GM19467 (cell line): ENCODE results near the gene SEC61A2.

Source experiments
- ATAC-seq: cut with Tn5 transposase; IDR thresholded peaks from one replicate; pipeline ENCODE4 v1.9.1; 2021; ENCODE audit warnings: mild to moderate bottlenecking, moderate library complexity; ENCODE audit not compliant: unreplicated experiment

Gene SEC61A2

DNA sequence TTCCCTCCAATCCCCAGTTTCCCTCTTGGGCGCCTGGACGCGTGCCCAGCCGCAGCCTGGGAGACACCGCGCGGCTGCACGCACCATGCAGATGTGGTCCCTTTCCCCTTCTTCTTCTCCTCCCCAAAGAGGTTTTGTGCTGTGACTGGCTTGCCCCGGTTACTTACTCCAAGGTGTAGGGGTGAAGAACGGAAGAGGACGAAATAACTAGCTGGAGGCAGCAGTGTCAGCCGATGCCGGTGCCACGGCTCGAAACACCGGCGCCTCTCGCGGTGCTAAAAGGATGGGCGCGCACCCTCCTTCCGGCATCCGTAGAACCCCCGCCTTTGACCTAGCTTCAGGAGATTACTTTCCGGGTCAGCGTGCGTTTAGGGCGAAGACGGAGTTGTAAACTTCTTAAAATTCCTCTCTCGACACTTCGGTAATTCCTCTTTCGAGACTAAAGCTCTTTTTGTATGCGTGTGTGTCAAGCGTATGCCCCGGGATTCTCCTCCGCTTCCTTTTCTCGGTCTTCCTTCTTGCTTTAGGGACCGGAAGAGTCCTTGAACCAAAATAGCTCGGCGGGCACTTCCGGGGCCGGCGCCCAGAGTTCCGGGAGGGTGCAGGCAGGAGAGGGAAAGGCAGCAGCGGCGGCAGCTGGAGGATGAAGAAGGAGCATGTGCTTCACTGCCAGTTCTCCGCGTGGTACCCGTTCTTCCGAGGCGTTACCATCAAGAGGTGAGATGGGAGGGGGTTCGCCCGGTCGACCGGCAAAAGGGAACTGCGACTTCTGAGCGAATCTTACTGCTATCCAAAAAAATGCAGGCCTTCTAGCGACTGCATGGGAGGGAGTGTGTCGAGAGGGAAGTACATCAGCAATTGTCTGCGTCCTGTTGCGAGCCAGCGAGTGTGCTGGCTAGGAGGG is 66.4 kb downstream of the SEC61A2 start, which contains the start of the genes CDC123 and NUDT5:
Gene CDC123, plus strand, starts transcription at position 586 of the 904 bp plus-strand sequence. Its CDS starts 58 bp downstream, at position 644.
Gene NUDT5, minus strand, starts transcription at position 289 of the 904 bp plus-strand sequence. CDS start 9,600 bp downstream, outside the sequence.
- ATAC-seq: peak; percentile 79

DNA sequence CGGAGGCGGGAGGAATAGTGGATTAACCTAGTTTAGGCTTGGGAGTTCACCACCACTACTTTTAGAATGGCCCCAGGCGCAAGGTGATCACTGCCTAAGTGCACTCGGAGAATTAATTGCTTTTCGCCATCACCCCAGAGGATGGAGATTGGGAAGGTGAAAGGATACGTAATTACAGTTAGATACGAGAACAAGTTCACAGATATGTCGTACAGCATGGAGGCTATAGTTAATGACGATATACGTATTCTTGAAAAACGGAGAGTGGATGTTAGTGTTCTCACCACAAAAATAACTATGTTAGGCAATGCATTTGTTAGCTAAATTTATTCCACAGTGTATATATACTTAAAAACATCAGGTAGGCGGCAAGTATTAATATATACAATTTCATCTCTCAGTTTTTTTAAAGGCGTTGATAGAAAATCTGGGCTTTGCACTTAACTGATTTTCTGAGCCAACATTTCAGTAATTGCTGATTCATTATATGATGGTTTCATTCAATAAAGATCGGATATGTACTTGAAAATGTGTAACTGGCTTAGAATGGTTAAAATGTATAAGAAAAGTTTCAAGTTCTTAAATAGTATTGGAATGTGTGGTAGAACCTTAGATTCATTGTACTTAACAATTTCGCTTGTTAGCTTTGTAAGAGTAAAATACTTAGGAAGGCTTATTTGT is 67.2 kb downstream of the SEC61A2 start:
- peak; percentile 6 for ATAC-seq

DNA sequence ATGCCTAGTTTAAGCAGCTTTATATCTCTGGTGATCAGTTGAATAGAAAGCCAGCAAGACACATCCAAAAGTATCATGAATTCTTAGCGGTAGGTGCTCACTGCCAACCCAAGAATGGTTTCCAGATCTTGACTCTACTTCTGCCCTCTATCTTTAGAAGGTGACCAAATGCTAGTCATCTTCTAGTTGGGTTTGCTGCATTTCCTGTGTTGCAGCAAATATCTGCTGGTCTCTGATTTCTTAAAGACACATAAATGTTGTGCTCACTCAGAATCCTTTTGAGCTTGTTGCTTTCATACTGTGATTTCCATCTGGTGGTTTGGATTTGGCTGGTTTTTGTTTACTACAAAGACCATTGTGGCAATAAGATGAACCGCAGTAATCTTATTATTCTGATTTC is 68.7 kb downstream of the SEC61A2 start:
- ATAC-seq: no peak

DNA sequence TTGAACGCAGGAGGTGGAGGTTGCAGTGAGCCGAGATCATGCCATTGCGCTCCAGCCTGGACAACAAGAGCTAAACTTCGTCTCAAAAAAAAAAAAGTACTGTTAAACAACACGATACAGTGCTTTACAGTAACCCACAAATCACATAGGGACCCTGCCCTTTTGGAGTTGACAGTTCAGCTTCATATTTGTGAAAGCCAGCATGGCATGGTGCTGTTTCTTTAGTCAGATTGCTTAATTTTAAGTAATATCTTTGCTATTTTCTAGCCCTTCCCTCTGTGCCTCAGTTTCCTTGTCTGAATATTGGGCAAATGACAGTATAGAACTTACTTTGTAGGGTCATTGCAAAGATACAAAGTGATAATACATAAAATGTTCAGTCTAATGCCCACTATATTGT is 71.4 kb downstream of the SEC61A2 start:
- ATAC-seq: no peak

DNA sequence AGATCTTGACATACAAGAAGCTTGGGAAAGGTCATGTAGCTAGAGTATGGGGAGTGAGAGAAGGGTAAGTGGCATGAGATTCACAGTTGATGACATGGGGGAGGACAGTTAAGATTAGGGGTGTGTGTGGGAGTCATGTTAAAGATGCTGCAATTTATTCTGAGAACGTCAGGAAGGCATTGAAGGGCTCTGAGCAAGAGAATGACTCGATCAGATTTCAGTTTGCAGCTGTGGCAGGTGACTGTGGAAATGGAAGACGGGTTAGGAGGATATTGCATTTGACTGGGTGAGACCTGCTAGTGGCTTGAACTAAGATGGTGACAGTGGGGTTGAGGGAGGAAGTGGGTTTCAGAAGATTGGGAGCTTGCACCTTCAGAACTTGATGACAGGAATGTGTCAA is 72.1 kb downstream of the SEC61A2 start:
- no peak for ATAC-seq

DNA sequence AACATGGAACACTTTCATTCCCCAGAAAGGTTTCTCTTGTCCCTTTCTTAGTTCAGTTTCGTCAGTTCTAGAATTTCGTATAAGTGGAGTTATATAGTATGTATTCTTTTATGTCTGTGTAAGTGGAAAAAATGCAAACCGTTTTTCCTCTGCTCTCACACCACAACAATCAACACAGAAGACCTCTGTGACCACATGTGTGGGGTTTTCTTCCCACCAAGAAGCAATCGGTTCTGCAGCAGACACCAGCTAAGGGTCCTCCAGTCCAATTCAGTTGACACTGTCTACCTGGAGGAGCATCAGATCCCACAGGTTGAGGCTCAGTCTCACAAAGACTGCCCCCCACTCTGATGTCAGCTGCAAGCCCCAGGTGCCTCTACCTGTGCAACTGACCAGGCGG is 72.7 kb downstream of the SEC61A2 start:
- ATAC-seq: no peak

DNA sequence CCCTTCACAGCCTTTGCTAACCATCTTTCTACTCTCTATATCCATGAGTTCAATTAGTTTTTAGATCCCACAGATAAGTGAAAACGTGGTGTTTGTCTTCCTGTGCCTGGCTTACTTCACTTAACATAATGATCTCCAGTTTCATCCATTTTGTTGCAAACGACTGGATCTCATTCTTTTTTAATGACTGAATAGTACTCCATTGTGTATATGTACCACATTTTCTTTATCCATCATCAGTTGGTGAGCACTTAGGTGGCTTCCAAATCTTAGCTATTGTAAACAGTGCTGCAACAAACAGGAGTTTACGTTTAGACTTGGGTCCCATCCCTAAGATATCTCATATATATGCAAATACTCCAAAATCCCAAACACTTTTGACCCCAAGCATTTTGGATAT is 75.6 kb downstream of the SEC61A2 start:
- ATAC-seq: no peak

DNA sequence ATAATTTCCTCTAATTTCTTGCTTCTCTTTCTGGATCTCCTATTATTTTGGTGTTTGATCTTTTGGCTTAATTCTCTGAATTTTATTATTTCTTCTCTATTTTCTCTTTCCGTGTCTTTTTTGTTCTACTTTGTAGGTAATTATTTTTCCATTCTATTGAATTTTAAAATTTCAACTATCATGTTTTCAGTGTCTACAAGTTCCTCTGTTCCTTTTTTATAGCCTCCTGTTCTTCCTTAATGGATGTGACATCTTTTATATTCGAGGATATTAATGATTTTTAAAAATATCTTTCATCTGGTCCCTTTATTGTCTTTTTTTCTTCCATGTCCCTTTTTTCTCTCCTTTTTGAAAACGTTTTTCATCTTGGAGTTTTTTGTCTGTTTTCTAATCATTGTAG is 77.6 kb downstream of the SEC61A2 start:
- no peak for ATAC-seq

DNA sequence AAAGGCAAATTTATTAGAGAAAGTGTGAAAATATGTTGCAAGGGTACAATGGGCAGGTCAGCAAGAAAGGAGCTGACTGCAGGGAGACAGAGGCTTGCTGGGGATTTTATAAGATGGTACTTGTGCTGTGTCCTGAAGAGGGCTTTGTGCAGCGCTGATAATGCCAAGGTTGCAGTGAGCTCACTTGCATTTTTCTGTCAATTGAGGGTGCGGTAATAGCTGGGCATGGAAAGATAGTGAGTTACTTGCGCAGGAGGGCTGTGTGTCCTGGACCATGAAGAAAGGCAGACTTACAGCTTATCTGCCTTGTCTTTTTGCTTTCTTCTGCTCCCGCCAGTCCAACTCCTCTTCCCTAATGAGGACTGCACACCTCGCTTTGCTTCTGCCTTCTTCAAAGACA is 79.0 kb downstream of the SEC61A2 start:
- no peak for ATAC-seq

DNA sequence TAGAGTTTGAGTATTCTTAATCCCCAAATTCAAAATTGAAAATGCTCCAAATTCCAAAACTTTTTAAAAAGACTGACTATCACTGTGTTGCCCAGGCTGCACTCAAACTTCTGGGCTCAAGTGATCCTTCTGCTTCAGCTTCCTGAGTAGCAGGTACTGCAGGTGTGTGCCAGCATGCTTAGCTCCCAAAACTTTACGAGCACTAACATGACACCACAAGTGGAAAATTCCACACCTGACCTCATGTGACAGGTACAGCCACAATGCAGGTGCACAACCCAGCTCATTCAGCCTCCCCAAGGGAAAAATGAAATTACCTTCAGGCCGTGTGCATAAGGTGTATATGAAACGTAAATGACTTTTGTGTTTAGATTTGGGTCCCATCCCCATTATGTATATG is 83.0 kb downstream of the SEC61A2 start:
- no peak for ATAC-seq

DNA sequence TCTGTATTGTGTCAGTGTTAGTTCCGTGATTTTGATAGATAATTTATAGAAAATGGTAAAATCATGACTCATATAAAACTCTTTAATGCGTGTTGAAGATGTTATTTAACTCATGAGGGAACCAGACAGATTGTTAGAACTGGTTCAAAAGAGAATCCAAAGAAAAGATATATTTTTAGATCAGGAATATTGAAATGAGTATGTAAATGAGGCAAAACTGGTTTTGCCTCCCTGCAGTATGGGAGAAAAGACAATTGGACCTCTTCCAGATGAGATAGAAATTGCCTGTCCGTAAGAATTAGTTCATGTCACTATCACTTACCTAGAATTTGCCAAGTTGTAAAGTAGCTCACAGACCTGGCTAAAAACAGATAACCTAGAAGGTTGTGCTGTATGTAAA is 84.1 kb downstream of the SEC61A2 start:
- no peak for ATAC-seq

DNA sequence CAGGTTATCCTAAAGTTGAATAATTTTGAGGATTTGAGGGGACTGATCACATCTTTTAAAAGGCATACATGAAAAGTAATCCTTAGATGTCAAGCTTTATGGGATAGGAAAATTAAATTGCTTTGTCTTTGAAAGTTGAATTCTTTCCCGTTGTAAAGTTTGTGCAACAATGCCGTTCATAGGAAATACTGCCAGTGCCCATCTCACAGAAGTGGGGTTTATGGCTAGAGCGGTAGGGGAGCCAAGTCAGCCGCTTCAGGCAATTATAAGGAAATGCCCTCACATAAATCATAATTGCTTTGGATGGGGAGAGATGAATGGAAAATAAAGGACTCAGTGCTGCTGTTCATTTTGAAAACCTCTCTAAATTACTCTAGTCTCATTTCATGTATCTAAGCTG is 84.6 kb downstream of the SEC61A2 start:
- ATAC-seq: no peak

DNA sequence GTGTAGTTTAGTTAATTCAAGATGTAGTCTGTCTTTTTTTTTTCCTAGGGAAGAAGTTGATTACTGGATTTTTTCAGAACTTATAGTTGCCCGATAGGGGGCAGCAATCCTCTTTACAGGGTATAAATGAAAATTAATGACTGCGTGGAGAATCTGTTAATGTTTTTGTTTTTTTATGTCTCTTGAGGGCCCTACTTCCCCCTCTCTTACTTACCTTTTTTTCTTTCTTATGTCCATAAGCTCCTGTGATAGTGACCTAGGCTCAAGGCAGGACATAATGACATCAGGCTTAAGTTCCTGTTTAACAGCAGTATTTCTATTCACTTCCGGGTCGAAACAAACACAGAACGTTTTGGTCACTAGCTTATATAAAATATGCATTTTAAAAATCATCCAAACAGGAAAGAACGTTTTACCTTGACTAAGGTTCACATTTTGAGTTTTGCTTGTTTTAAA is 85.3 kb downstream of the SEC61A2 start:
- ATAC-seq: no peak
